G401.6 (cell line): Measurements from ENCODE around the gene MPZ.
"Not testable (repeated sequence)": the region's sequence is repeated elsewhere in the genome, so short reads cannot be mapped to it uniquely, and the experiment has no call there.

Experiments used
- FAIRE-seq: peaks from 2 replicates; lab custom pipeline; 2012; peaks lifted over from hg19 to GRCh38; lab: Jason Lieb, UNC

The MPZ gene

DNA sequence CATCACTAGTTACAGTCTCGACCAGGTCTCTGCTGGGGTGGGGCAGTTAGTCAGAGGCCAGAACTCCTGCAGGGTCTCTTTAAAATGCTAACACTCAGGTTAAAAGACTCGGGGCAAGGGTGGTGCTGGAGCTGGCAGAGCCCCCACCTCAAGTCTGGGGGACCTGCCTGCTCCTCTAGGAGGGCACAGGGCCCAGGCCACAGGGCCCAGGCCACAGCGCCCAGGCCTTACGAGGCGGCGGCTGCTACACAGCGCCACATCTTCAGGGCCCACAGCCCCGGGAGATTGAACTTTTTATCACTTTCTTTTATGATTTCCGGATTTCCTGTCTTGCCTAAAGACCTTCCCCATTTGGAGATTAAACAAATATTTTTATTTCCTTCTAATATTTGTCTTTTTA, 10.4 kb downstream of the MPZ start:
- FAIRE-seq: no peak

DNA sequence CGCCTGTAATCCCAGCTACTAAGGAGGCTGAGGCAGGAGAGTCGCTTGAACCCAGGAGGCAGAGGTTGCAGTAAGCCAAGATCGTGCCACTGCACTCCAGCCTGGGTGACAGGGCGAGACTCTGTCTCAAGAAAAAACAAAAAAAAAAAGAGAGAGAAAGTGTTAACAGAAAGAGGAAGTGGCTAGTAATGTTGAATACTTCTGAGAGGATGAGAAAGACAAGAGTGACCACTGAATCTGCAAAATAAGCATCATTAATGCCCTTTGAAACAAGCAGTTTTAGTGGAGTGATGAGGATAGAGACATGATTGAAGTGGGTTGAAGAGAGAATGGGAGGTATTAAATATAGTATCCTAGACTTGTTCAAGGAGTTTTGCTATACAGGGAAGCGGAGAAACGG, 11.7 kb downstream of the MPZ start:
- no peak for FAIRE-seq

DNA sequence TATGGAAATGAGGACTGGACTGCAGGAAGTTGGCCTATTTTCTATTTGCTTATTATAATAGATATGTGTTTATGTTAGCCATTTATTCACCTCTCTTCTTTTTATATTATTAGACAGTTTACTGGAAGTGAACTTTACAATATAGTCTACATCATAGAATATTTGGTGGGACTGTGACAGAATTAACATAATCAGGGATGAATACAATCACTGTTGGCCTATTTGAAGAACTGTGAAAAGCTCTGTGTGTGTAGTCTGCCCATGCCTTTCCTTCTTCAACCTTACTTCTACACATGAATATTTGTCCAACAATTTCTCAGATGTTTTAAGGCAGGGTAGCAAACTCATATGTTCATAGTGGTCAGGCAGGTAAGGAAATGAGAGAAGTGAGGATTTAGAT, 12.4 kb downstream of the MPZ start:
- FAIRE-seq: no peak

DNA sequence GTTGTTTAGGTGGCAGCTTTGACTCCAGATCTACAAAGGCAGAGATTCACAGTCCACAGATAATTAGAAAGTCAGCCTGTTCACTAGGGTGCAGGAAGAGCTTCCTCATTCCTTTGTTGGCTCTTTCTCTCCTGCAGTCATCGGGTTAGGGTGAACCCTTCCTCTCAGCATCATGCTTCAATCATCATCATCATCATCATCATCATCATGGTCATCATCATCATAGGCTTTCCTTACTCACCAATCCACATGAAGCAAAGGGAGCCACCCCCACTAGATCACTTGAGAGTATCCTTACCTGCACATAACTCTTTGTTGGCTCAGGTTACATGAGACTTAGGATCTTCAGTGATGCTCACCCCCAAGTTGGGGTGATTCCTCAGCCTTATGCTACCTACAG, 19.0 kb downstream of the MPZ start:
- no peak for FAIRE-seq

DNA sequence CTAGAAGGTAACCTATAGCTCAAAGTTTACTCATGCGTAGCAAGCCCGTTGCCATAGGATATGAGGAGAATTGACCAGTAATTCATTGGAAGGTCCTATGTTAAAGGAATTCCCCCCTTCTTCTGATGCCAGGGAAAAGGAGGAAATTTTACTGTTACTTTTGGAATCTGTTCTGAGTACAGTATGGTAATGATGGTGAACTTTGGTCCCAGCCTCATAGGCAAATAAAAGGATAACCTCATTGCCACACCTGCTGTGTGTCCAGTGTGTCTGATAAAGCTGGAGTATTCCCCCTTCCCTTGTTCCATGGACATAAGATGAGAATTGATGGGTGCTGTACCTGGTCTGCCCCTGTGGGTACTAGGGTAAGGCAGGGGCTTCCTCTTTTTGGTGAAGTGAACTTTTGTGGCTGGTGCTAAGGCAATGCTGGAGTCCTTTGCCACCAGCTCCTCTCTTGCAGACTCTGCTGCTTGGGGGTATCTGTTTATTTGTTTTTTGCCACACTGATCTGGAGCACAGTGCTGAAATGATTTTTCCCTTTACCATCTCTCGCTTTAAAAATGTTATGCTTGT, 22.2 kb downstream of the MPZ start:
- FAIRE-seq: no peak

DNA sequence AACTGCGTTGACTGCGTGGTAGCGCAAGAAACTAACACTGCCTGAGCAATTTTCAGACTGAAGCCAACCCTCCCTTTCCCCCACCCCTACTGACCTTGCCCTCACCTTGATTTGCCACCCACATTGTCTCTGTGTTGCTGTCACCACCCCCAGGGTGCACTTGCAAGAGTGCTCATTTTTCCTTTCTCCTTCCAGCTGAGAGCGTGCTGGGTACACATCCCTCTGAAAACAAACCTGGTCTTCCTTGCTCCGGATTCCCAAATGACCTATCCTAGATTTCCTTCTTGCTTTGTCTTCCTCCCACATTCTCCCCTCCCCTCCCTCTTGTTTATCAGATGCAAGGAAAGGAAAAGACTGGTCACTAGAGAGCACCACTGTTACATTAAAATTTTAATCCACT, 24.2 kb downstream of the MPZ start:
- FAIRE-seq: no peak

DNA sequence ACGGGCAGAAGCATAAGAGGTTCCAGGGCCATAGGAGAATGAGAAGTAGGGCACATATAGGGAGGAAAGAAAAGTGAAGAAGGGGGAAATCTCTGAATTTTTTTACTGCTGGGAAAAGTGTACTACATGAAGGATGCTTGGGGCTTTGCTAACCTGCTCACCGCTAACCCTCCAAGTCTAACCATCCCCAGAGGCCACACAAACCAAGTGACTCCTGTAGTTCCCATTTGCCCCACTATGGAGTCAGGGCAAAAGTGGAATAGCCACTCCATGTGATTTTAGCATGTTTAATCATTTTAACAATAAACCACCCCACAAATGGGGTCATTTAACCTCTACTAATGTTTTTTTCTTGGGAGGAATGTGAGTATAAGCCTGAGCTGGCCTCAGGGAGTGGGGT, 24.7 kb downstream of the MPZ start:
- FAIRE-seq: no peak

DNA sequence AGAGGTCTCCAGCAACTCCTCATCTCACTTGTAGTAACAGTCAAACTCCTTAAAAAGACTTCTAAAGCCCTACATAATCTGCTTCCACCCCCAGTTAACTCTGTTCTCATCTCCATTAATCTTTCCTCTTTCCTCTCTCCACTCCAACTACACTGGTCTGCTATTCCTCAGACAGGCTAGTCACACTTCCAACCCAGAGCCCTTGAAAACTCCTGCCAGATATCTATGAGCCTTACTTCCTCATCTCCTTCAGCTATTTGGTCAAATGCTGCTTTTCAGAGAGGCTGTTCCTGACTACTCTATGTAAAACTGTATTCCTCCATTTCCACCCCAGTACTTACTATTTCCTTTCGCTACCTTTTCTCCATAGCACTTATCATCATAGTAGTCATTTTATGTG, 26.8 kb downstream of the MPZ start:
- no peak for FAIRE-seq

DNA sequence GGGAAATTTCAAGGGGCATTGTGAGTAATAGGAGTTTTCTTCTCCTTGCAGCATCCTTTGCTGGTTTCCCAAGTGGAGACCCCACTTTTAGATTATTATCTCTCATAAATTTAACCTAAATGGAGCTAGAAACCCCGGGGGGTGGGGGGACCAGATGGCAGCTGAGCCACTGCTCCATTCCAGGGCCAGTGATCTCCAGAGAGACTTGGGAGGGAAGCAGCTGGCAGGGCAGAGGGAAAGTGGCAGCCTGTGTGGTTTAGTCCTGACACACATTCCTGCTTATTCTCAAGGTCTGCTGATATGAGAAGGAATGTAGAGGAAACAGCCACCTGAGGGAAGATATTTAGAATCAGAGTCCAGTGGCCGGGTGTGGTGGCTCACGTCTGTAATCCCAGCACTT, 34.9 kb downstream of the MPZ start:
- no peak for FAIRE-seq

DNA sequence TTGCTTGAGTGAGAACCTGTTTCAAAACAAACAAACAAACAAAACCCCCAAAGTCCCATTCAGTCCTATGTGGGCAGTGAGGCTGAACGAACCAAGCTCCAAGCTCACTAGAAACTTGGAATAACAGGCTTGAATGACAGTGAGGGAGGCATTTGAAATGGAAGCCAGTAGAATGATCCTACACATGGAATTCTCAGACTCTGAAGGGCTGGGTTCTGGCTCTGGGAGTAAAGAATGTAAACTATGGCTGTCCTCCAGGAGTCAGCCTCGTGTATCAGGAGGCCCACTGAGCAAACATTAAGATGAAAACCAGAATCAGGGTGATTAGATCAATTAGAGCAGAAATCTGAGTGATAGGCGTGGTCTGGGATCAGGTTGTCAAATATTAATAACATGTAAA, 36.4 kb downstream of the MPZ start:
- no peak for FAIRE-seq

DNA sequence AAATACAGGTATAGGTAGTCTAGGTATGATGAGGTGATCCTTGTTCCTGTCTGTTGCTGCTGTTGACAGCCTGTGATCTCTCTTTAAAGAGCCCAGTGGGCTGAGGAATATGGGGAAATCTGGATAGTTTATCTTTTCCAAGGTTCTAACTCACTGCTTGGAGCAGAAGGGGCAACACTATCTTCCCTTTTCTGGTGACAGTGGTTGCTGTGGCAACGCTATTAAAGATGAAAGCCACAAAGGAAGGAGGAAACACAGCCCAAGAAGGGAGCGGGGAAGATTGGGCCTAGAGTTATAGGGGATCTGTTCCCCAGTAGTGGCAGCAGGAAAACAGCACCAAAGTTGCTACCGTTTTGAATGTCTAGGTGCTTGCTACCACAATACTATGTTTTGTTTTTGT, 42.4 kb downstream of the MPZ start:
- FAIRE-seq: no peak

DNA sequence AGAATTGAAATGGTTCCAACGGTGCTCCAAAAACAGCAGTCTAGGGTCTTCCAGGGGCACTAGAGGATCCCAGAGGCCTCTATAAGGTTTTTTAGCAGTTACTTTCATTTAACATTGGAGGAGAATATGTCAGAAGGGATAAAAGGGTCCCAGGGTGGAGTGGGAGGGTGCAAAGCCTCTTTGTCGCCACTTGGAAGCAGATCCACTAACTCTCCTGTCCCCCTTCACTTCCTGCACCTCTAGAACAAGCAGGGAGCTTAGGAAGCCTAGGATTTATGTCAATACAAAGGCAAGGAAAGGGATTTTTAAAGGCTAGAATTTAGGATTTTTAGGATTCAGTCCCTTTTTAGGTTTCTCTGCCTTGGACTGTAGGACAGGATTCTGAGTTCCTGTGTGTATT, 42.9 kb downstream of the MPZ start:
- FAIRE-seq: no peak

DNA sequence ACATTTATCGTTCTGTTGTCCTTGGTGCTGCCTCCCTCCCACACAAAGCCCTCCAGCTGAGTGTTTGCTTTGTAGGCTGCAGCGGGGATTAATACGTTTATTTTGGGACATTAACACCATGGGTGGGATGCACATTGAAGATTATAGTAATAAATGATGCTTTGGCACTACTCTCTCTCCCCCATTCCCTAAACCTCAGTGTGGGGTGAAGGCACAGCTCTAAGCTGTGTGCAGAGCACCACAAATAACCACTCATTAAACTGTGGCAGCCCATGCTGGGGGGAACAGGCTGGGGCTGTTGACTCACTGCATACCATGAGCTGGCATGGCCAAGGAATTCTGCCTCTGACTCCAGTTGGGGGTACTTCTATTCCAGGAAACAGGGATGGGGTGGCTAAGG, 43.6 kb downstream of the MPZ start:
- FAIRE-seq: no peak

DNA sequence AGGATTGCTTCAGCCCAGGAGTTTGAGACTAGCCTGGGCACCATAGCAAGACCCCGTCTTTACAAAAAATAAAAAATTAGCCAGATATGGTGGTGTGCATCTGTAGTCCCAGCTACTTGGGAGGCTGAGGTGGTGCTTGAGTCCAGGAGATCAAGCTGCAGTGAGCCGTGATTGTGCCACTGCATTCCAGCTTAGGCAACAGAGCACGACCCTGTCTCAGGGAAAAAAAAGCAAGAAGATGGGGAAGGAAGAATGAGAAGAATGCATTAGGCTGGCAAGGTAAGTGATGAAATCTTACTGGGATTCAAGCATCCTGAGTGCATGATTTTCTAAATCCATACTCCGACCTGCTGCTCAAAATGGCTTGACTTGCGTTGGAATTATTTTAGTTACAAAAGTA, 44.5 kb downstream of the MPZ start:
- FAIRE-seq: no peak

DNA sequence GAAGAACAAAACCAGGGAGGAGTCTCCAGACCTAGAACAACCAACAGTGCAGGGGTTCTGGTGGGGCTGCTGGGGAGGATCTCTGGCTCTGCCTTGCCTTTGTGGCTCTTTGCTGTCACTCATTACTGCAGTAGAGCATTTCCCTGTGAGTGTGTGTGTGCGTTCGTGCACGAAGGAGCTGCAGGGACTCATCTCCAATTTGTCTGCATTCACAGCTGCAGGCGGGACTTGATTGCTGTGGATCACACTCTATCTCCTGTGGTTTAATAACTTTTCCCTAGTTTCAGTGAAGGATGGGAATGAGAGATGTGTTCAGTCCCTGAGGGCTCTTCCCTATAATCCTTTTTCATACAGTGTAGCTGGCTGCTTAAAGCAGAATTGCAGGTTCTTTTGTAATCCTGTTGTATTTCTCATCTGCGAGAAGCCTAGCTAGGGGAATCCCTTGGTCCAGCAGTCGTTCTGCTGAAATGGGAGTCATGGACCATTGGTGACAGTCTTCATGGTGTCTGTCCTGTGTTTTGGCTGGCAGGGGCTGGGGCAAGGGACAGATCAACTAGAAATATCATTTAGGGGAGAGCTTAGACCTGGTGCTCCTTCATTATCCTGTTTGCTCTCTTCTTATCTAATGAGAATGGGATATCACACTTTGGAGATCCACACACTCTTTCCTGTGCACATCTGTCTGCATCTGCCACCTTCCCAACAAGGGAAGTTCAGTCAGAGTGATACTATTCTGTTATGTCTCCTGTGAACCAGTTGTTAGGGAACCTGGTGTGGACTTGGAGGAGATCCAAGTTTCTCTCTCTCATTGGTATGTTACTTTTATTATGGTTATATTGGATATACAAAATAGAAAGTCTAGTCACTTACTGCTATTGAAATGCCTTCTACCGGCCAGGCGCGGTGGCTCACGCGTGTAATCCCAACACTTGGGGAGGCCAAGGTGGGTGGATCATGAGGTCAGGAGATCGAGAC, 48.2 kb downstream of the MPZ start:
- FAIRE-seq: no peak

DNA sequence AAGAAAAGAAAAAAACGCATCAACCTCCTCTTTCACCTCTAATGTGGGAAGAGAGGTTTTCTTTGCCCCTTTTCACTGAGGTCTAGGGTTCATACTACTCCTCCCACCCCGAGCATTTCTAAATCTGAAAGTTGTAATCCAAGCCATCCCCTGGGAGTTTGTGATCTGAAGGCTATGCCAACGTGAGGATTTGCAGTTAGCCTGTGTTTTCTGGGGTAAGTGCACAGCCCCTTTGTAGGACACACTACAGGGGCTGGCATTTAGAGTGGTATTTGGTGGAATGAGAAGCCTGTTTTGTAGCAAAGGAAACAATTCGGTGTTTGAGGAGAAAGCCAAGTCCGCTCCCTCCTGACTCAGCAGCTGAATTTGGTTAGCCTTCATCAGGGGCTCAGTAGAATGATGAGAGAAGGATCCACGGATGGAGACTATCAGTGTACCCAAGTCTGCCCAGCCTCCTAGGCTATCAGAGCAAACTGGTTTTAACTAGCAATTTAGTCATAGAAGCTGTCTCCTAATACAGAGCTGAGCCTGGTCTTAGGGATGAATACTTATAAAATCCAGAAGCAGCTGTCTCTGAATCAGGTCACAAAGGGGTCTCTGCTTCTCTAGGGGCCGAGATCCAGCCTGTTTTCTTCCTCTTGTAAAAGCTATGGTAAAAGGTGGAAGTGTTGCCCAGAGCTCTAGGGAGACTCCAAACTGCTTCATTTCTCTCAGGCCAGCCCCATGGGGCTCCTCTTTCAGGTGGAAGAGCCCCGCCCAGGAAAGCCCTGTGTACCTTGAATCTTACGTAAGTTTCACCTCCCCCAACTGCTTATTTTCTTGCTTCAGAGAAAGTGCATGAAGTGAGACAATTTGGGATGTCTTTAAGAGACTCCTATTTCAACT, 49.1 kb downstream of the MPZ start:
- no peak for FAIRE-seq

DNA sequence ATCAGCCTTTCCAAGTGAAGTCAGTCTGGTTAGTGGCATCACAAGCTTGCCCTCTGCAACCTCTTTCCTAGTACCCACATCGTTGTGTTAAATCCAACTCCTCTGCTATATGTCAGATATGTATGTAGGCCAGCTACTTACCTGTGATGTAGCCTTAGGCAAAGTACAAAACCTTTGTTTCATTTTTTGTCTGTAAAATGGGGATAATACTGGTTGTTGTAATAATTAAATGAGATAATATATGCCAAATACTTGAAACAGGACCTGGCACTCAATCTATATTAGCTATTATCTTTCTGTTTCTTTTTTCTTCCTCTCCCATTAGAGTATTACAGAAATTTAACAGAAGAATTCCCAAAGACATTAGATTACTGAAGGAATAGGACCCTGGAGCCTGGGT, 50.0 kb downstream of the MPZ start:
- no peak for FAIRE-seq

DNA sequence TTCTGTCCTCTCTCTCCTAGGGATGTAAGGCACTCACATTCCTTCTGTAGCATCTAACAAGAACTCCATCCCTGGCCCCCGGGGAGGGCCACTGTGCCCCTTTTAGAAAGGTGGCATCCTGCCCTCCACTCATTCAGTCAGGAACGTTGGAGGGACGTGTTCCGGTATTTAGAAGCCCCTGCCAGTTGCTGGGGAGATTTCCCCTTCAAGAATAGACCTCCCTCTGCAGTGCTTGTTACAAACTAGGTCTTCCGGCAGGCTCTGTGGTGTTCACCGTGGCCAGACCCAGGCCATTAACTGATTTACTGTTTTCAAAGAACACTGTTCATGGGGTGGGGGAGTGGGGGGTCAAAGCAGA, 50.4 kb downstream of the MPZ start:
- FAIRE-seq: no peak

DNA sequence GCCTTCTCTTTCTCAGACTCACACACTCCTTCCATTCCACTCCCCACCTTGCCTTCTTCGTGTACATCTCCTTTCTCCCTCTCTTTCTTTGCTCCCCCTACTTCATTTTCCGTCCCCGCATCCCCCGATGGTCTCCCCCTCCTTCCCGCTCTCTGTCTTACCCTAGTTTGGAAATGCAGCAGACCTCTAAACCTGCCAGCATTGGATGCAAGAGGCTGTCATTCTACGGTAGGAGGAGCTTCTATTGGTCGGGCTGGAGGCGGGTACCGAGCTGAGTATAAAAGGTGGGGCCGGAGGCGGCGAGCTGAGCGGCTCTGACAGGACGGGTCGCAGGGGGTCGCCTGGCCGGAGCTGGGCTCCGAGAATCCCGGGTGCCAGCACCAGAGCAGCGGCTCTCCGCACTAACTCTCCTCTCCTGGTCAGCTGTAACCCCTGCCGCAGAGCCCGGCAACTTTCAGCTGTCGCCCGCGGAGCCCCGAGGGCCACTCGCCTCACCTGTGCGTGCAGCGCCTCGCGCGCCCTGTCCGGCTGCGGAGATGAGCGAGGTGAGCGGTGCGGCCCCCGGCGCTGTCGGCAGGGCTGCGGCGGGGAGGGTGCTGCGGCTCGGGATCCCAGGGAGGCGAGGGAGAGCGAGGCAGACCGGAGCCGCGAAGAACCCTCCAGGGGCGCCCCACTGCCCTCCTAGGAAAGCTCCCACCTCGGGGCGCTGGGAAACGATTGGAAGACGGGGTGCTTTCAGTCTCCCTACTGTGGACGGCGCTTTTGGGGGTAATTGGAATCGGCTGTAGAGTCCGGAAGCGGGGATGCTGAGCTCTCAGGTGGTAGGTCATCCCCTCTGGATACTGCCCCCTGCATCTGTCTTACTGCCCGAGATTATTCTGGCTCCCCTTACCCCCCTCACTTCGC, 51.1 kb downstream of the MPZ start, which contains the start of gene PCP4L1:
PCP4L1 (plus strand) TSS at position 307 of the 906 bp plus-strand sequence; CDS start at position 537, 230 bp downstream.
- no peak for FAIRE-seq

DNA sequence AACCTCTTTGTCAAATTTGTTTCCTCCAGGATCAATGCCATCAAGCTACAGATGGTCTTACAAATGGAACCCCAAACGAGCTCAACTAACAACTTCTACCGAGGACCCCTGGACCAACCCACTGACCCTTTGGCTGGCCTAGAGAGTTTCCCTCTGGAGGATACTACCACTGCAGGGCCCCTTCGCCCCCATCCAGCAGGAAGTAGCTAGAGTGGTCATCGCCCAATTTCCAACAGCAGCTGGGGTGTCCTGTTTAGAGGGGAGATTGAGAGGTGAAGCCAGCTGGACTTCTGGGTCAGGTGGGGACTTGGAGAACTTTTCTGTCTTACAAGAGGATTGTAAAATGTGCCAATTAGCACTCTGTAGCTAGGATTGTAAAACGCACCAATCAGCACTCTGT, 52.7 kb downstream of the MPZ start:
- not testable (repeated sequence) for FAIRE-seq

DNA sequence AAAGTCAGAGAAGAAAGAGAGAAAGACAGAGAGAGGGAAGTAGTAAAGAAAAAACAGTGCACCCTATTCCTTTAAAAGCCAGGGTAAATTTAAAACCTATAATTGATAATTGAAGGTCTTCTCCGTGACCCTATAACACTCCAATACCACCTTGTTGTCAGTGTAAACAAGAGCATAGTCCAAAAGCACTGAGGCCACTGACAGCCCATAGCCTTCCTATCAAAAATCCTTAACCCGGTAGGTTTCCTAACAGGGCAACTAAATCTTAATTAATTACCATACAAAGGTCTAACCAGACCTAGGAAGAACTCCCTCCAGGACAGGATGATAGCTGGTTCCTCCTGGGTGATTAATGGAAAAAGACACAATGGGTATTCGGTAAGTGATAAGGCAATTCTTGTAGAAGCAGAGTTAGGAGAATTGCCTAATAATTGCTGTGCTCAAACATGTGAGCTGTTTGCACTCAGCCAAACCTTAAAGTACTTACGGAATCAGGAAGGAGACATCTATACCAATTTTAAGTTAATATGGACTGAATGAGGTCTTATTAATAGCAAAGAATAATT, 53.7 kb downstream of the MPZ start:
- not testable (repeated sequence) for FAIRE-seq

DNA sequence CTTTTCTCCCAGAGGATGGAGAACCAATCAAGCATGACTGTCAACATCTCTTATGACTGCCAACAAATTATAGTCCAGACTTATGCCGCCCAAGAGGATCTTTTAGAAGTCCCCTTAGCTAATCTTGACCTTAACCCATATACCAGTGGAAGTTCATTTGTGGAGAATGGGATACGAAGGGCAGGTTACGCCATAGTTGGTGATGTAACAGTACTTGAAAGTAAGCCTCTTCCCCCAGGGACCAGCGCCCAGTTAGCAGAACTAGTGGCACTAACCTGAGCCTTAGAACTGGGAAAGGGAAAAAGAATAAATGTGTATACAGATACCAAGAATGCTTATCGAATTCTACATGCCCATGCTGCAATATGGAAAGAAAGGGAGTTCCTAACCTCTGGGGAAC, 54.5 kb downstream of the MPZ start:
- not testable (repeated sequence) for FAIRE-seq
